ENCODE results near the gene ERI2.
A peak's percentile ranks its signal among the peaks of the same experiment; 100 is the strongest.
"Not testable (repeated sequence)": the region's sequence is repeated elsewhere in the genome, so short reads cannot be mapped to it uniquely, and the experiment has no call there.

Gene ERI2

GRCh38 chr16:20818929-20819585 is 12.8 kb upstream of the ERI2 start:
- DNase-seq = no peak

- no peak for DNase-seq
Measured at GRCh38 chr16:20814784-20815183, 8.5 kb upstream of the ERI2 start.

DNA sequence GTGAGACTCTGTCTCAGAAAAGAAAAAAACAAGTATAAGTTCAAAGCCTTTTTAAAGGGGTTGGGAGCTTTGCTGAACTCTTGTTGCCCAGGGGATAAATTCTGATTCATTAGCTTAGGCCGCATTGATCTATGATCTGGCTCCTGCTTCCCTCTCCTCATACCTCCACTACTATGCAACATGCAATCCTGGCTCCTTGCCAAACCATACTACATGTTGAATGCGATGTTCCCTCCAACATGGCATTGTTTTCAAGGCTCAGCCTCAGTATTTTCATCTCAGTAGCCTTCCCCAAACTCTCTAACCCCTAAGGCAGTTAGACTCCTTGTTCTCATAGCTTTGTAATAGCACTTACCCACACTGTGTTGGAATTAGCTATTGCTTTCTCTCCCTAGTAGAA is 6.2 kb upstream of the ERI2 start:
- no peak for DNase-seq

- no peak for DNase-seq
Measured at GRCh38 chr16:20811889-20812439, 5.7 kb upstream of the ERI2 start.

DNA sequence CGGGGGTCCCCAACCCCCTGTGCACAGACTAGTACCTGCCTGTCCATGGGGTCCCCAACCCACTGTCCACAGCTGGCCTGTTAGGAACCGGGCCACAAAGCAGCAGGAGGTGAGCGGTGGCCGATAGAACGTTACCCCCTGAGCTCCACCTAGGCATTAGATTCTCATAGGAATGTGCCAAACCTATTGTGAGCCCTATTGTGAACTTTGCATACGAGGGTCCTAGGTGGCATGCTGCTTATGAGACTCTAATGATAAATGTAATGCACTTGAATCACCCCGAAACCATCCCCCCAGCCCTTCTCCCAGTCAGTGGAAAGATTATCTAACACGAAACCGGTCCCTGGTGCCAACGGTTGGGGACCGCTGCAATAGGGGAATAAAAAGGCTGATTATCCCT is 1.6 kb upstream of the ERI2 start:
- DNase-seq = no peak

DNA sequence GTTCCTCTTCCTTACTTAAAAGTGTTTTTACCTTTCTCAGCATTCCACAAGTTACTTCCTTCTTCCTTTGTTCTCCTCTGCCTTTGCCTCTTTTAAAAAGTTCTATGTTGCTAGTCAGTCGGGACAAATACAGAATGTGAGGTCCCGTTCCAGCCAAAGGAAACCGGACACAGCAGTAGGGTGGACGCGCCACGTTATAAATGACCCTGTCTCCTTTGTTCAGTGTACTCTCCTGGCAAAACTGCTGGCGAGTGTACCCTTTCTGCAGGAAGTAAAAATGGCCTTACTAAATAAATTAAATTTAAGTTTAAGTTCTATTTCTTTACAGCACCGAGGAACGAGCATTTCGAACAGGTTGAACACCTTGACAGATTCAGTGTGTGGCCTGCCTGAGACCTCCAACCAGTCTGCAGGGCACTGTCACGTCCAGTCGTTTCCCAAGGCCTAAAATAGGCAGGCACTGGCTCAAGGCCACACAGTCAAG is 546 bp downstream of the ERI2 start:
- not testable (repeated sequence) for DNase-seq

DNA sequence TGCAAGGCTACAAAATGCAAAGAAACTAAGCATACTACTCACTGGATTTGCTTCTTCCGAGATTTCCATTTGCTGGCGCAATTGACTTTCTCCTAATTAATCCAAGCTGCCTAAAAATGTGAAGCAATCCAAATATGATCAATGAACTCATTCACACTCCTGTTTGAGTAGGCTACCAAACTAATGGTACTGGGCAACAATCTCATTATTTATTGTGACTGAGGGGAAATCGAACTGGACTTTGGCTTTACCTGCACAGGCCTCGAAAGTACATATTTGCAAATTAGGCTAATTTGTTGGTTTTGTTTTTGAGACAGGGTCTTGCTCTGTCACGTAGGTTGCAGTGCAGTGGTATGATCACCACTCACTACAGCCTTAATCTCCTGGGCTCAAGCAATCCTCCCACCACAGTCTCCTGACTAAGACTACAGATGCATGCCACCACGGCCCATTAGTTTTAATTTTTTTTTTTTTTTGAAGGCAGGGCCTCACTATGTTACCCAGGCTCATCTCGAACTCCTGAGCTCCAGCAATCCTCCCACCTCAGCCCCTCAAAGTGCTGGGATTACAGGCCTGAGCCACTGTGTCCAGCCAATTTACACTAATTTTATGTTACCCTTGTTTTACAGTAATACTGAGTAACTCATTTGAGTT is 2.6 kb downstream of the ERI2 start:
- no peak for DNase-seq

GRCh38 chr16:20803192-20803560 is 3.1 kb downstream of the ERI2 start:
- no peak for DNase-seq

DNA sequence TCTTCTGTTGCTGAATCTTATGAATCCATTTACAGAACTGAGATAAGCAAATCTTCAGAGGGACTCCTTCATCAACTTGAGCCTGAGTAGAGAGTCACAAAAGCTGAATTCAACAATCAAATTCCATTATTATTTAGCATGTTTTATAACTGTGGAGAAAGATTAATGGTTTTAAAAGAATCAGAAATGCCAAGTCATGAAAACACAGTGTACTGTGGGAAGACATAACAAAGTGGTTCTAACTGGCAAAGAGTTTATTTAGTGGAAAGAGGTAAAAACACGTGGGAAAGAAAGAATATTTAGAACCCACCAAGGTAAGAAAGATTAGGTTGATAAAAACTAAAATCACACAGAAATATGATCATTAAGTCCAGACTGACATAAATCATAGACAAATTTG is 5.0 kb downstream of the ERI2 start:
- no peak for DNase-seq

- DNase-seq = no peak
Measured at GRCh38 chr16:20799599-20799998, 6.7 kb downstream of the ERI2 start.

GRCh38 chr16:20798364-20798763 is 7.9 kb downstream of the ERI2 start:
- no peak for DNase-seq

DNA sequence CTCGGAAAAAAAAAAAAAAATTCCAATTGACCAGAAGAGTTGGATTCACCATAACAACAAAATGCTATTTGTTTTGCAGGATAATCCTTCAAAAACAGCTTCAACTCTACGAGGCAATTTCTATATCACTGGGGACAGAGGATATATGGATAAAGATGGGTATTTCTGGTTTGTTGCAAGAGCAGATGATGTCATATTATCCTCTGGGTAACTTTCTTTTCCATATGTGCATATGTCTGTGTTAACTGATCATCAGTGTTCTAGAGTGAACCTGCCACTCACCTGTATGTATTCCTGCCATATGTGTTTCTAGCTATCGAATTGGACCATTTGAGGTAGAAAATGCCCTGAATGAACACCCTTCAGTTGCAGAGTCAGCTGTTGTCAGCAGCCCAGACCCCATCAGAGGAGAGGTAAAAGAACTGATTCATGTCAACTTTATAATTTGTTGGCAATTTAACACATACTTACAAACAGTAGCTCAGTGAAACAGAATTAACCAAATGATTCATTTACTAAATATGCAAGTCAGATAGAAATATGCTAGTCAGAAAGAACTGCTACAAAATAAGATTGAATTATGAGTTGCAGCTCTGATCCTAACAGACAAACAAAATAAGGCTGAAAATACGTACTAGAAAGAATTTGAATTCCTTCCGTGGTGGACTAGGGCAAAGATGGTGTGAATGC is 14.2 kb downstream of the ERI2 start:
- DNase-seq = no peak

- no peak for DNase-seq
Measured at GRCh38 chr16:20789130-20789529, 17.1 kb downstream of the ERI2 start.

GRCh38 chr16:20784204-20784603 is 22.1 kb downstream of the ERI2 start:
- DNase-seq = no peak

DNA sequence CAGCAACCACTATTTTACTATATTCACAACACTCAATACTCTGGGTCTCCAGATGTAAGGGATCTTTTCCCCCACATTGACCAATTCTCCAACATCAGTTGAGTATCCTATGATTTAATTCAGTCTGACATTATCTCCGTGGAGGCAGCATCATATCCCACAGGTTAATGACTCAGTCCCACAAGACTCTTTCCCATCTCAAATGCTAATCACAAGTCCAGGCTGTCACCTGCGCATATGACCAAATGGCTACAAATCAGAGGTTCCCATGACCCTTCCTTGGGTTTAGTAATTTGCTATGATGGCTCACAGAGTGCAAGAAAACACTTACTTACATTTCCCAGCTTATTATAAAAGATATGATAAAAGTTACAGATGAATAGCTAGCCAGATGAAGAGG is 23.8 kb downstream of the ERI2 start:
- DNase-seq = no peak

GRCh38 chr16:20781697-20782096 is 24.6 kb downstream of the ERI2 start:
- no peak for DNase-seq

GRCh38 chr16:20774703-20775362 is 31.4 kb downstream of the ERI2 start:
- DNase-seq = peak; percentile 26

GRCh38 chr16:20773679-20774078 is 32.6 kb downstream of the ERI2 start:
- no peak for DNase-seq

- no peak for DNase-seq
Measured at GRCh38 chr16:20768818-20769217, 37.5 kb downstream of the ERI2 start.

- no peak for DNase-seq
Measured at GRCh38 chr16:20768121-20768520, 38.2 kb downstream of the ERI2 start.

DNA sequence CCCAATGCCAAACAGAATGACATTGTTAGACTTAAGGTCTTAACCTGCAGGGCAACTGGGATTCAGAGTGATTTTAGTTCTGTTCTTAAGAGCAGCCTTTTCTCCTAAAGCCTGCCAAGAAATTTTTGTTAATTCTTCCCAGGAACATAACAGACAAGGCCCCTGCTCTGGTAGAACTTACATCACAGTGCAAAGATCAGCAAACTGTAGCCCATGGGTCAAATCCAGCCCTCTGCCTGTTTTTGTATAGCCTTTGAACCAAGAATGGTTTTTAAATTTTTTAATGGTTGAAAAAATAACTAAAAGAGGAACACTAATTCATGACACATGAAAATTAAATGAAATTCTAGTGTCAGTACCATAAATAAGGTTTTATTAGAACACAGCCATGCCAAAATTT is 38.7 kb downstream of the ERI2 start:
- no peak for DNase-seq

GRCh38 chr16:20766294-20766693 is 40.0 kb downstream of the ERI2 start:
- DNase-seq = no peak

GRCh38 chr16:20765732-20766131 is 40.5 kb downstream of the ERI2 start:
- DNase-seq = no peak

Data from activated gamma-delta T cell treated with Interleukin-2 at 50 U/mL for 16 hours (primary cell).